ENCODE data around the gene UMAD1.

DNA sequence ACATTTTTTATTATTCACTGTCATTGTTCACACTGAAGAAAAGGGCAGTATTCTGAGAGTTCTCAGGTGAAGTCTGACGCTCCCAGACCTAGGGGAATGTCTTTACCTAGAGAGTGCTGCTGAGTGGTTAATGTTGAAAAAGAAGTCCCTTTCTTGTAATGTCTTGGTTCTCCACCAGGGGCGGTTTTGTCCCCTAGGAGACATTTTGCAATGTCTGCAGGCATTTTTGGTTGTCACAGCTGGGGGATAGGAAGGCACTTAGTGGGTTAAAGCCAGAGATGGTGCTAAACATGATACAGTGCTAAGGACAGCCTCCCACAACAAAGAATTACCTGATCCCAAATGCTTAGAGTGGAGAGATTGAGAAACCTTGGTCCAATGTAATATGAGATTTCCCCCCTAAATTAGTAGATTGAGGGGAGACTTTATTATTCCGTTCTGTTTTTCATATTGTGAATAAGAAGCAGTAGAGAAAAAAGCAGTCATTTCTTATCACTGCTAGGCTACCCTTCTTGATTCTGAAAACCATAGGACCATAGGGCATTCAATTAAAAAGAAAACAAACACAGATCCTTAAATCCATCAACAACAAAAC is 13.1 kb downstream of the UMAD1 start:
- TF ChIP-seq, protein P1, sequence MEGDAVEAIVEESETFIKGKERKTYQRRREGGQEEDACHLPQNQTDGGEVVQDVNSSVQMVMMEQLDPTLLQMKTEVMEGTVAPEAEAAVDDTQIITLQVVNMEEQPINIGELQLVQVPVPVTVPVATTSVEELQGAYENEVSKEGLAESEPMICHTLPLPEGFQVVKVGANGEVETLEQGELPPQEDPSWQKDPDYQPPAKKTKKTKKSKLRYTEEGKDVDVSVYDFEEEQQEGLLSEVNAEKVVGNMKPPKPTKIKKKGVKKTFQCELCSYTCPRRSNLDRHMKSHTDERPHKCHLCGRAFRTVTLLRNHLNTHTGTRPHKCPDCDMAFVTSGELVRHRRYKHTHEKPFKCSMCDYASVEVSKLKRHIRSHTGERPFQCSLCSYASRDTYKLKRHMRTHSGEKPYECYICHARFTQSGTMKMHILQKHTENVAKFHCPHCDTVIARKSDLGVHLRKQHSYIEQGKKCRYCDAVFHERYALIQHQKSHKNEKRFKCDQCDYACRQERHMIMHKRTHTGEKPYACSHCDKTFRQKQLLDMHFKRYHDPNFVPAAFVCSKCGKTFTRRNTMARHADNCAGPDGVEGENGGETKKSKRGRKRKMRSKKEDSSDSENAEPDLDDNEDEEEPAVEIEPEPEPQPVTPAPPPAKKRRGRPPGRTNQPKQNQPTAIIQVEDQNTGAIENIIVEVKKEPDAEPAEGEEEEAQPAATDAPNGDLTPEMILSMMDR (IDR thresholded peaks at IDR 0.05; ENCODE audit: extremely low read depth in 1 of 2, insufficient read depth in 1 of 2, low read depth in 1 of 2, low read length in 2 of 2), result peak; percentile 33 to 48
- TF ChIP-seq POLR2AphosphoS5 (IDR thresholded peaks at IDR 0.05; ENCODE audit: insufficient read depth, low read depth, low read length) (no peak), EZH2 (IDR thresholded peaks at IDR 0.05; ENCODE audit: borderline replicate concordance, low read depth, low read length, severe bottlenecking) (no peak), POLR2A (IDR thresholded peaks at IDR 0.05; ENCODE audit: low read depth, low read length) (no peak), MYC (IDR thresholded peaks at IDR 0.05; ENCODE audit: low read depth, low read length) (no peak), JUN (IDR thresholded peaks at IDR 0.05; ENCODE audit: borderline replicate concordance, insufficient read depth, insufficient read length, low read depth) (no peak)
- TF ChIP-seq, protein P2, sequence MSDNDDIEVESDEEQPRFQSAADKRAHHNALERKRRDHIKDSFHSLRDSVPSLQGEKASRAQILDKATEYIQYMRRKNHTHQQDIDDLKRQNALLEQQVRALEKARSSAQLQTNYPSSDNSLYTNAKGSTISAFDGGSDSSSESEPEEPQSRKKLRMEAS (IDR thresholded peaks at IDR 0.05; ENCODE audit: insufficient read depth, insufficient read length), result no peak
